Neutrophil (primary cell): ENCODE results near the gene GTF2H1.

Source experiments
- H3K27ac ChIP-seq: fragments of 200-600 bp; sonication (generic); 2 replicates; pipeline ENCODE4 v1.5.1; 2016; ENCODE audit warnings: mild to moderate bottlenecking, moderate library complexity
- H3K27me3 ChIP-seq: fragments of 200-600 bp; sonication (generic); 2 replicates; pipeline ENCODE4 v1.6.0; 2016; ENCODE audit warnings: mild to moderate bottlenecking
- H3K36me3 ChIP-seq: fragments of 200-600 bp; sonication (generic); 2 replicates; pipeline ENCODE4 v1.5.1; 2017
- H3K4me1 ChIP-seq, 2 experiments: fragments of 200-600 bp in 1 of 2; sonication (generic) in 1 of 2; 1 replicate in 1 of 2; 2 replicates in 1 of 2; pipeline versions ENCODE4 v1.5.1 to v1.6.1; 2013 to 2016; ENCODE audit warnings: low read depth in 1 of 2, low read length in 1 of 2, mild to moderate bottlenecking in 1 of 2, moderate library complexity in 1 of 2; ENCODE audit not compliant: control insufficient read depth in 1 of 2, insufficient read depth in 1 of 2
- H3K4me3 ChIP-seq, 2 experiments: fragments of 200-600 bp in 1 of 2; sonication (generic) in 1 of 2; 1 replicate in 1 of 2; 2 replicates in 1 of 2; pipeline ENCODE4 v1.5.1; 2013 to 2016; ENCODE audit warnings: low read depth in 1 of 2, low read length in 1 of 2, mild to moderate bottlenecking in 1 of 2, moderate library complexity in 1 of 2
- H3K9me3 ChIP-seq: fragments of 200-600 bp; sonication (generic); 2 replicates; pipeline ENCODE4 v1.5.1; 2016
- CTCF ChIP-seq: fragments of 200-600 bp; sonication (generic); IDR thresholded peaks from 2 replicates; pipeline ENCODE4 v1.5.1; 2016; ENCODE audit warnings: antibody characterized with exemption

GTF2H1 gene

GRCh38 chr11:18352581-18352980 is 30.2 kb downstream of the GTF2H1 start:
- Histone ChIP-seq H3K9me3 (no peaks in the 10 kb centered on the region), H3K4me1 (no peaks in the 10 kb centered on the region), H3K4me3 (no peak overlapping the region), H3K36me3 (peaks cover 58% of the 10 kb centered on the region), H3K27me3 (no peaks in the 10 kb centered on the region), H3K27ac (no peak overlapping the region)
- no peak for TF ChIP-seq CTCF

GRCh38 chr11:18358646-18359045 is 36.3 kb downstream of the GTF2H1 start:
- no peak overlapping the region for H3K27ac ChIP-seq
- TF ChIP-seq CTCF: no peak
- H3K4me3 ChIP-seq: no peak overlapping the region
- H3K36me3 ChIP-seq: peaks cover 74% of the 10 kb centered on the region
- H3K27me3 ChIP-seq: no peaks in the 10 kb centered on the region
- H3K4me1 ChIP-seq: no peaks in the 10 kb centered on the region
- no peaks in the 10 kb centered on the region for H3K9me3 ChIP-seq

- H3K4me1 ChIP-seq: peaks cover 7 to 8% of the 10 kb centered on the region in 2 experiments
- no peaks in the 10 kb centered on the region for H3K27me3 ChIP-seq
- H3K36me3 ChIP-seq: peaks cover 78% of the 10 kb centered on the region
- no peaks in the 10 kb centered on the region for H3K9me3 ChIP-seq
- no peak for TF ChIP-seq CTCF
- no peak overlapping the region for H3K27ac ChIP-seq
- H3K4me3 ChIP-seq: no peak overlapping the region
Measured at GRCh38 chr11:18361154-18361553, 38.8 kb downstream of the GTF2H1 start.

GRCh38 chr11:18364495-18365073 is 42.2 kb downstream of the GTF2H1 start:
- H3K4me1 ChIP-seq: peaks cover 11 to 20% of the 10 kb centered on the region in 2 experiments
- H3K36me3 ChIP-seq: peaks cover 49% of the 10 kb centered on the region
- no peak overlapping the region for H3K27ac ChIP-seq
- no peaks in the 10 kb centered on the region for H3K27me3 ChIP-seq
- no peak for TF ChIP-seq CTCF
- H3K4me3 ChIP-seq: no peak overlapping the region
- H3K9me3 ChIP-seq: no peaks in the 10 kb centered on the region

GRCh38 chr11:18365741-18366140 is 43.4 kb downstream of the GTF2H1 start:
- Histone ChIP-seq H3K27me3 (no peaks in the 10 kb centered on the region), H3K27ac (peak overlapping the region; percentile 42), H3K9me3 (no peaks in the 10 kb centered on the region), H3K4me3 (no peak overlapping the region), H3K36me3 (peaks cover 38% of the 10 kb centered on the region), H3K4me1 (peaks cover 11 to 20% of the 10 kb centered on the region in 2 experiments)
- no peak for TF ChIP-seq CTCF
